KMS-11 (cell line): Measurements from ENCODE around the gene POU2F3.

Experiments used
- H2AFZ ChIP-seq: fragments of 200-600 bp; sonication (generic); 2 replicates; pipeline ENCODE4 v1.6.1; 2016; ENCODE audit warnings: antibody characterized with exemption, mixed run types, low read depth
- H3K27ac ChIP-seq: fragments of 200-600 bp; sonication (generic); 2 replicates; pipeline ENCODE4 v1.6.1; 2016; ENCODE audit warnings: mild to moderate bottlenecking, mixed run types
- H3K27me3 ChIP-seq: fragments of 200-600 bp; sonication (generic); 2 replicates; pipeline ENCODE4 v1.6.1; 2017; ENCODE audit warnings: mild to moderate bottlenecking, low read depth, mixed run types, moderate library complexity; ENCODE audit not compliant: insufficient read depth
- H3K36me3 ChIP-seq: fragments of 200-600 bp; sonication (generic); 2 replicates; pipeline ENCODE4 v1.6.1; 2017; ENCODE audit warnings: mild to moderate bottlenecking, mixed run types; ENCODE audit not compliant: insufficient read depth
- H3K4me1 ChIP-seq: fragments of 200-600 bp; sonication (generic); 2 replicates; pipeline ENCODE4 v1.6.1; 2016; ENCODE audit warnings: mild to moderate bottlenecking, low read depth, mixed run types; ENCODE audit not compliant: poor library complexity, severe bottlenecking
- H3K4me2 ChIP-seq: fragments of 200-600 bp; sonication (generic); 2 replicates; pipeline ENCODE4 v1.7.0; 2016; ENCODE audit warnings: mild to moderate bottlenecking, mixed run types
- H3K4me3 ChIP-seq: fragments of 200-600 bp; sonication (generic); IDR thresholded peaks from 2 replicates; pipeline ENCODE4 v1.6.1; 2017; ENCODE audit warnings: low read depth, low read length, mixed read lengths; ENCODE audit not compliant: insufficient read depth
- H3K79me2 ChIP-seq: fragments of 200-600 bp; sonication (generic); 2 replicates; pipeline ENCODE4 v1.6.1; 2016; ENCODE audit warnings: low read depth, mixed run types; ENCODE audit not compliant: insufficient read depth
- H3K9ac ChIP-seq: fragments of 200-600 bp; sonication (generic); 2 replicates; pipeline ENCODE4 v1.6.1; 2016; ENCODE audit warnings: mild to moderate bottlenecking, mixed run types
- H4K20me1 ChIP-seq: fragments of 200-600 bp; sonication (generic); 2 replicates; pipeline ENCODE4 v1.6.1; 2016; ENCODE audit warnings: mild to moderate bottlenecking, mixed run types; ENCODE audit not compliant: insufficient read depth
- TF ChIP-seq, protein P1 (sequence below): fragments of 200-600 bp; sonication (generic); conservative IDR thresholded peaks from 2 replicates; pipeline ENCODE4 v1.6.1; 2017; ENCODE audit warnings: low read depth, mild to moderate bottlenecking, antibody characterized with exemption, low read length, moderate library complexity, mixed read lengths

The POU2F3 gene

GRCh38 chr11:120214581-120214980 lies 25.4 kb upstream of the POU2F3 start:
- TF ChIP-seq, protein P1, sequence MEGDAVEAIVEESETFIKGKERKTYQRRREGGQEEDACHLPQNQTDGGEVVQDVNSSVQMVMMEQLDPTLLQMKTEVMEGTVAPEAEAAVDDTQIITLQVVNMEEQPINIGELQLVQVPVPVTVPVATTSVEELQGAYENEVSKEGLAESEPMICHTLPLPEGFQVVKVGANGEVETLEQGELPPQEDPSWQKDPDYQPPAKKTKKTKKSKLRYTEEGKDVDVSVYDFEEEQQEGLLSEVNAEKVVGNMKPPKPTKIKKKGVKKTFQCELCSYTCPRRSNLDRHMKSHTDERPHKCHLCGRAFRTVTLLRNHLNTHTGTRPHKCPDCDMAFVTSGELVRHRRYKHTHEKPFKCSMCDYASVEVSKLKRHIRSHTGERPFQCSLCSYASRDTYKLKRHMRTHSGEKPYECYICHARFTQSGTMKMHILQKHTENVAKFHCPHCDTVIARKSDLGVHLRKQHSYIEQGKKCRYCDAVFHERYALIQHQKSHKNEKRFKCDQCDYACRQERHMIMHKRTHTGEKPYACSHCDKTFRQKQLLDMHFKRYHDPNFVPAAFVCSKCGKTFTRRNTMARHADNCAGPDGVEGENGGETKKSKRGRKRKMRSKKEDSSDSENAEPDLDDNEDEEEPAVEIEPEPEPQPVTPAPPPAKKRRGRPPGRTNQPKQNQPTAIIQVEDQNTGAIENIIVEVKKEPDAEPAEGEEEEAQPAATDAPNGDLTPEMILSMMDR, result no peak
- no peak overlapping the region for H3K27ac ChIP-seq
- H3K36me3 ChIP-seq, result no peaks in the 10 kb centered on the region
- H3K4me2 ChIP-seq, result no peak overlapping the region
- no peaks in the 10 kb centered on the region for H4K20me1 ChIP-seq
- H2AFZ ChIP-seq, result no peak overlapping the region
- H3K79me2 ChIP-seq, result no peaks in the 10 kb centered on the region
- no peak overlapping the region for H3K9ac ChIP-seq
- H3K4me1 ChIP-seq, result no peaks in the 10 kb centered on the region
- H3K4me3 ChIP-seq, result no peak overlapping the region
- no peaks in the 10 kb centered on the region for H3K27me3 ChIP-seq

DNA sequence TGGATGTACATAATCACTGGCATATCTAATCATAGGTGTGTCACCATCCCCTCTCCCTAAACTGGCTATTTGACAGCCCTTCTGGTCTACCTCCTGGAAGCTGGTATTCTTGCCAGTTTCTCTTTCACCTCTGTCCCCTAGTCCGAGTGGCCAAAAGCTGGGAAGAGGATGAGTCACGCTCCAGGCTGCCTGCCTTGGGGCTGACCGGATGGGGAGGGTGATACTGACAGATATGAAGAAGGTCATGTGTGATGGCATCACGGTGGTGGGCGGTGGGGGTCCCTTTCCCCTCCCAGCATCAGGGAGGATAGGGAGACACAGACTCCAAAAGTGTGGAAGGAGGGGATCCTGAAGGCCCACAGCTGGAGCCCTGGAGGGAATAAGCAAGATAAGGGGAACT lies 24.3 kb upstream of the POU2F3 start:
- Histone ChIP-seq H3K27ac (no peak overlapping the region), H2AFZ (no peak overlapping the region), H3K4me2 (no peak overlapping the region), H3K27me3 (no peaks in the 10 kb centered on the region), H3K4me1 (no peaks in the 10 kb centered on the region), H3K4me3 (no peak overlapping the region), H3K9ac (no peak overlapping the region), H4K20me1 (no peaks in the 10 kb centered on the region), H3K79me2 (no peaks in the 10 kb centered on the region), H3K36me3 (no peaks in the 10 kb centered on the region)
- TF ChIP-seq, protein P1, result no peak

DNA sequence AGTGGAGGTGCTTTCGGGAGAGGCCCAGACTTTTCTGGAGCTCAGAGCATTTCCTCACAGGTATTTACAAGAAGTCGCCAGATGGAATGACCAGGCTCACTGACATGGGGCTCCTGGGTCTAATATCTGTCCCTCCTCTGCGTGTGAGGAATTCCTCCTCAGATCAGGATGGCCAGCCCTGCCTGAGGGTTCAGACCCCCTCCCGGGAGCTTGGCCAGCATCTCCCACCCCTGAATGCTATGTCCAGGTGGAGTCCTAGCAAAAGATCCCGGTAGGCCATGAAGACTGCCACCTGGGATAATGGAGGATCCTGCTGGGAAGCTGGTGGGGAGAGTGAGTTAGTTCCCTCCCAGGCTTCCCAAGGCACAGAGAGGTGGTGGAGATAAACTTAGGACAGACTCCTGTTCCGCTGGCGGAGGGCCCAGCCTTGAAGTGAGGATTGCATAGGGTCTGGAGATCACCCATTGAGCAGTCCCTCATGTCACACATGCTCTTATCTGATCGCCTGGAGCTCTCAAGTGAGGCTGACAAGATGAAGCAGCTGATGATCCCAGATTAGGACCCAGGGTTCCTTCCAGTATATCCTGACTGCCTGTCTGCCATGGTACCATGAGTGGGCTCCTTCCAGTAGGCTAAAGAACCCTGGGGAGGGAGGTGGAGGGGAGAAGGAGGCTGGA lies 23.4 kb upstream of the POU2F3 start:
- no peak overlapping the region for H3K4me2 ChIP-seq
- peaks cover 9% of the 10 kb centered on the region for H3K4me1 ChIP-seq
- no peaks in the 10 kb centered on the region for H3K79me2 ChIP-seq
- H3K4me3 ChIP-seq, result no peak overlapping the region
- no peaks in the 10 kb centered on the region for H3K27me3 ChIP-seq
- H3K9ac ChIP-seq, result no peak overlapping the region
- H3K36me3 ChIP-seq, result no peaks in the 10 kb centered on the region
- no peaks in the 10 kb centered on the region for H4K20me1 ChIP-seq
- H3K27ac ChIP-seq, result no peak overlapping the region
- H2AFZ ChIP-seq, result no peak overlapping the region
- TF ChIP-seq, protein P1, result no peak

GRCh38 chr11:120217526-120217925 lies 22.4 kb upstream of the POU2F3 start:
- H3K27me3 ChIP-seq, result no peaks in the 10 kb centered on the region

More at GRCh38 chr11:120217526-120217925, 22.4 kb upstream of the POU2F3 start:
- no peak overlapping the region for H3K4me3 ChIP-seq
- TF ChIP-seq, protein P1, result no peak
- H4K20me1 ChIP-seq, result no peaks in the 10 kb centered on the region
- no peaks in the 10 kb centered on the region for H3K36me3 ChIP-seq
- no peak overlapping the region for H3K27ac ChIP-seq
- no peak overlapping the region for H3K4me2 ChIP-seq
- no peak overlapping the region for H2AFZ ChIP-seq
- no peak overlapping the region for H3K9ac ChIP-seq
- H3K4me1 ChIP-seq, result peaks cover 9% of the 10 kb centered on the region
- no peaks in the 10 kb centered on the region for H3K79me2 ChIP-seq
